Measurements from ENCODE around the gene OR51A7.

The OR51A7 gene

GRCh38 chr11:4882543-4882942, 21.0 kb upstream of the OR51A7 start:
- Histone ChIP-seq H3K36me3 (ENCODE audit: control insufficient read depth in 4 of 4, insufficient read depth in 4 of 4, low read length in 3 of 4) (no peaks in the 10 kb centered on the region), H3K4me1 (ENCODE audit: control extremely low read depth in 1 of 4, control insufficient read depth in 4 of 4, insufficient read depth in 4 of 4, low read length in 3 of 4) (no peaks in the 10 kb centered on the region), H3K9me3 (ENCODE audit: control extremely low read depth in 1 of 5, control insufficient read depth in 4 of 5, insufficient read depth in 2 of 5, low read depth in 1 of 5, low read length in 4 of 5) (no peaks in the 10 kb centered on the region), H3K27ac (ENCODE audit: insufficient read depth in 1 of 2, low read depth in 1 of 2, low read length in 2 of 2, poor library complexity in 1 of 2, severe bottlenecking in 2 of 2) (no peak overlapping the region), H3K27me3 (replicated peaks in 2 of 5; ENCODE audit: control insufficient read depth in 4 of 5, insufficient read depth in 5 of 5, low read length in 4 of 5) (peaks cover 0 to 1% (median 0%) of the 10 kb centered on the region in 5 experiments), H3K4me3 (ENCODE audit: control insufficient read depth in 1 of 7, extremely low read depth in 1 of 7, insufficient read depth in 4 of 7, low read depth in 2 of 7, low read length in 6 of 7) (no peak overlapping the region)
- ChIA-PET CTCF (no interaction called here), POLR2A (no interaction called here)
- 96% methylated on average over 3 of the region's 5 CpGs for WGBS (ENCODE audit: insufficient coverage)
- no peak for DNase-seq

- Histone ChIP-seq H3K4me3 (ENCODE audit: control insufficient read depth in 1 of 7, extremely low read depth in 1 of 7, insufficient read depth in 4 of 7, low read depth in 2 of 7, low read length in 6 of 7) (no peak overlapping the region), H3K9me3 (ENCODE audit: control extremely low read depth in 1 of 5, control insufficient read depth in 4 of 5, insufficient read depth in 2 of 5, low read depth in 1 of 5, low read length in 4 of 5) (no peaks in the 10 kb centered on the region), H3K4me1 (ENCODE audit: control extremely low read depth in 1 of 4, control insufficient read depth in 4 of 4, insufficient read depth in 4 of 4, low read length in 3 of 4) (no peaks in the 10 kb centered on the region), H3K36me3 (ENCODE audit: control insufficient read depth in 4 of 4, insufficient read depth in 4 of 4, low read length in 3 of 4) (no peaks in the 10 kb centered on the region), H3K27me3 (replicated peaks in 2 of 5; ENCODE audit: control insufficient read depth in 4 of 5, insufficient read depth in 5 of 5, low read length in 4 of 5) (peaks cover 0 to 1% (median 0%) of the 10 kb centered on the region in 5 experiments), H3K27ac (ENCODE audit: insufficient read depth in 1 of 2, low read depth in 1 of 2, low read length in 2 of 2, poor library complexity in 1 of 2, severe bottlenecking in 2 of 2) (no peak overlapping the region)
- no peak for DNase-seq
- CTCF ChIA-PET = no interaction called here
- POLR2A ChIA-PET = no interaction called here
- WGBS (ENCODE audit: insufficient coverage) = 92% methylated on average over 2 of the region's 3 CpGs
These were observed 19.2 kb upstream of the OR51A7 start for GRCh38 chr11:4884361-4884760.

- H3K27me3 ChIP-seq (replicated peaks in 2 of 5; ENCODE audit: control insufficient read depth in 4 of 5, insufficient read depth in 5 of 5, low read length in 4 of 5) = peaks cover 0 to 1% (median 0%) of the 10 kb centered on the region in 5 experiments
- ChIA-PET POLR2A (no interaction called here), CTCF (no interaction called here)
- H3K4me3 ChIP-seq (ENCODE audit: control insufficient read depth in 1 of 7, extremely low read depth in 1 of 7, insufficient read depth in 4 of 7, low read depth in 2 of 7, low read length in 6 of 7) = no peak overlapping the region
- H3K27ac ChIP-seq (ENCODE audit: insufficient read depth in 1 of 2, low read depth in 1 of 2, low read length in 2 of 2, poor library complexity in 1 of 2, severe bottlenecking in 2 of 2) = no peak overlapping the region
- no peaks in the 10 kb centered on the region for H3K4me1 ChIP-seq (ENCODE audit: control extremely low read depth in 1 of 4, control insufficient read depth in 4 of 4, insufficient read depth in 4 of 4, low read length in 3 of 4)
- no CpG with 5 or more reads among the region's 3 CpGs for WGBS (ENCODE audit: insufficient coverage)
- H3K9me3 ChIP-seq (ENCODE audit: control extremely low read depth in 1 of 5, control insufficient read depth in 4 of 5, insufficient read depth in 2 of 5, low read depth in 1 of 5, low read length in 4 of 5) = no peaks in the 10 kb centered on the region
- no peak for DNase-seq
- no peaks in the 10 kb centered on the region for H3K36me3 ChIP-seq (ENCODE audit: control insufficient read depth in 4 of 4, insufficient read depth in 4 of 4, low read length in 3 of 4)
These were observed 17.4 kb upstream of the OR51A7 start for GRCh38 chr11:4886186-4886585.

- H3K9me3 ChIP-seq (ENCODE audit: control extremely low read depth in 1 of 5, control insufficient read depth in 4 of 5, insufficient read depth in 2 of 5, low read depth in 1 of 5, low read length in 4 of 5) = no peaks in the 10 kb centered on the region
These were observed 16.0 kb upstream of the OR51A7 start for GRCh38 chr11:4887591-4887990.

GRCh38 chr11:4890279-4890678, 13.3 kb upstream of the OR51A7 start:
- H3K27ac ChIP-seq (ENCODE audit: insufficient read depth in 1 of 2, low read depth in 1 of 2, low read length in 2 of 2, poor library complexity in 1 of 2, severe bottlenecking in 2 of 2) = no peak overlapping the region
- H3K9me3 ChIP-seq (ENCODE audit: control extremely low read depth in 1 of 5, control insufficient read depth in 4 of 5, insufficient read depth in 2 of 5, low read depth in 1 of 5, low read length in 4 of 5) = no peaks in the 10 kb centered on the region
- DNase-seq = no peak
- ChIA-PET CTCF (no interaction called here), POLR2A (no interaction called here)
- H3K4me1 ChIP-seq (ENCODE audit: control extremely low read depth in 1 of 4, control insufficient read depth in 4 of 4, insufficient read depth in 4 of 4, low read length in 3 of 4) = no peaks in the 10 kb centered on the region
- no peaks in the 10 kb centered on the region for H3K27me3 ChIP-seq (replicated peaks in 2 of 5; ENCODE audit: control insufficient read depth in 4 of 5, insufficient read depth in 5 of 5, low read length in 4 of 5)
- H3K4me3 ChIP-seq (ENCODE audit: control insufficient read depth in 1 of 7, extremely low read depth in 1 of 7, insufficient read depth in 4 of 7, low read depth in 2 of 7, low read length in 6 of 7) = no peak overlapping the region
- H3K36me3 ChIP-seq (ENCODE audit: control insufficient read depth in 4 of 4, insufficient read depth in 4 of 4, low read length in 3 of 4) = no peaks in the 10 kb centered on the region
- 100% methylated on average over 2 of the region's 2 CpGs for WGBS (ENCODE audit: insufficient coverage)

More at GRCh38 chr11:4887591-4887990, 16.0 kb upstream of the OR51A7 start:
- H3K27me3 ChIP-seq (replicated peaks in 2 of 5; ENCODE audit: control insufficient read depth in 4 of 5, insufficient read depth in 5 of 5, low read length in 4 of 5) = no peaks in the 10 kb centered on the region
- CTCF ChIA-PET = no interaction called here
- H3K4me3 ChIP-seq (ENCODE audit: control insufficient read depth in 1 of 7, extremely low read depth in 1 of 7, insufficient read depth in 4 of 7, low read depth in 2 of 7, low read length in 6 of 7) = no peak overlapping the region
- no peaks in the 10 kb centered on the region for H3K36me3 ChIP-seq (ENCODE audit: control insufficient read depth in 4 of 4, insufficient read depth in 4 of 4, low read length in 3 of 4)
- WGBS (ENCODE audit: insufficient coverage) = no CpG with 5 or more reads among the region's 1 CpG
- POLR2A ChIA-PET = no interaction called here
- no peak overlapping the region for H3K27ac ChIP-seq (ENCODE audit: insufficient read depth in 1 of 2, low read depth in 1 of 2, low read length in 2 of 2, poor library complexity in 1 of 2, severe bottlenecking in 2 of 2)
- H3K4me1 ChIP-seq (ENCODE audit: control extremely low read depth in 1 of 4, control insufficient read depth in 4 of 4, insufficient read depth in 4 of 4, low read length in 3 of 4) = no peaks in the 10 kb centered on the region
- DNase-seq = no peak

- H3K27me3 ChIP-seq (replicated peaks in 2 of 5; ENCODE audit: control insufficient read depth in 4 of 5, insufficient read depth in 5 of 5, low read length in 4 of 5) = peaks cover 0 to 3% (median 0%) of the 10 kb centered on the region in 5 experiments
- H3K36me3 ChIP-seq (ENCODE audit: control insufficient read depth in 4 of 4, insufficient read depth in 4 of 4, low read length in 3 of 4) = no peaks in the 10 kb centered on the region
- no peak overlapping the region for H3K27ac ChIP-seq (ENCODE audit: insufficient read depth in 1 of 2, low read depth in 1 of 2, low read length in 2 of 2, poor library complexity in 1 of 2, severe bottlenecking in 2 of 2)
- DNase-seq = peak in 2 of 3 donors; percentile 1 to 32
- H3K4me1 ChIP-seq (ENCODE audit: control extremely low read depth in 1 of 4, control insufficient read depth in 4 of 4, insufficient read depth in 4 of 4, low read length in 3 of 4) = no peaks in the 10 kb centered on the region
- H3K4me3 ChIP-seq (ENCODE audit: control insufficient read depth in 1 of 7, extremely low read depth in 1 of 7, insufficient read depth in 4 of 7, low read depth in 2 of 7, low read length in 6 of 7) = no peak overlapping the region
- H3K9me3 ChIP-seq (ENCODE audit: control extremely low read depth in 1 of 5, control insufficient read depth in 4 of 5, insufficient read depth in 2 of 5, low read depth in 1 of 5, low read length in 4 of 5) = no peaks in the 10 kb centered on the region
- CTCF ChIA-PET = no interaction called here
- POLR2A ChIA-PET = no interaction called here
- WGBS (ENCODE audit: insufficient coverage) = no CpG with 5 or more reads among the region's 1 CpG
These were observed 11.5 kb upstream of the OR51A7 start for GRCh38 chr11:4891996-4892640.

- POLR2A ChIA-PET = no interaction called here
- Histone ChIP-seq H3K4me1 (ENCODE audit: control extremely low read depth in 1 of 4, control insufficient read depth in 4 of 4, insufficient read depth in 4 of 4, low read length in 3 of 4) (no peaks in the 10 kb centered on the region), H3K27me3 (replicated peaks in 2 of 5; ENCODE audit: control insufficient read depth in 4 of 5, insufficient read depth in 5 of 5, low read length in 4 of 5) (no peaks in the 10 kb centered on the region), H3K4me3 (ENCODE audit: control insufficient read depth in 1 of 7, extremely low read depth in 1 of 7, insufficient read depth in 4 of 7, low read depth in 2 of 7, low read length in 6 of 7) (no peak overlapping the region), H3K9me3 (ENCODE audit: control extremely low read depth in 1 of 5, control insufficient read depth in 4 of 5, insufficient read depth in 2 of 5, low read depth in 1 of 5, low read length in 4 of 5) (no peaks in the 10 kb centered on the region), H3K36me3 (ENCODE audit: control insufficient read depth in 4 of 4, insufficient read depth in 4 of 4, low read length in 3 of 4) (no peaks in the 10 kb centered on the region), H3K27ac (ENCODE audit: insufficient read depth in 1 of 2, low read depth in 1 of 2, low read length in 2 of 2, poor library complexity in 1 of 2, severe bottlenecking in 2 of 2) (no peak overlapping the region)
- CTCF ChIA-PET = no interaction called here
- no peak for DNase-seq
These were observed 13.0 kb downstream of the OR51A7 start for GRCh38 chr11:4916581-4916980.
